HG03108 (cell line): ENCODE data around the gene NXPH2.

Experiments used
- ATAC-seq: cut with Tn5 transposase; IDR thresholded peaks from one replicate; pipeline ENCODE4 v1.9.1; 2021; ENCODE audit warnings: moderate library complexity; ENCODE audit not compliant: unreplicated experiment

NXPH2 gene

GRCh38 chr2:138640921-138641676 is 139.1 kb downstream of the NXPH2 start:
- ATAC-seq: no peak

- no peak for ATAC-seq
Measured at GRCh38 chr2:138637686-138638085, 142.5 kb downstream of the NXPH2 start.

GRCh38 chr2:138637061-138637460 is 143.1 kb downstream of the NXPH2 start:
- no peak for ATAC-seq

GRCh38 chr2:138633049-138633448 is 147.1 kb downstream of the NXPH2 start:
- no peak for ATAC-seq

GRCh38 chr2:138632066-138632620 is 148.0 kb downstream of the NXPH2 start:
- no peak for ATAC-seq

- ATAC-seq: no peak
Measured at GRCh38 chr2:138630164-138630563, 150.0 kb downstream of the NXPH2 start.

- no peak for ATAC-seq
Measured at GRCh38 chr2:138626148-138626547, 154.0 kb downstream of the NXPH2 start.

GRCh38 chr2:138622613-138623012 is 157.6 kb downstream of the NXPH2 start:
- no peak for ATAC-seq

GRCh38 chr2:138621139-138621538 is 159.1 kb downstream of the NXPH2 start:
- no peak for ATAC-seq

- no peak for ATAC-seq
Measured at GRCh38 chr2:138620431-138620830, 159.8 kb downstream of the NXPH2 start.
